Measurements from ENCODE around the gene CSNK1D.

CSNK1D gene

DNA sequence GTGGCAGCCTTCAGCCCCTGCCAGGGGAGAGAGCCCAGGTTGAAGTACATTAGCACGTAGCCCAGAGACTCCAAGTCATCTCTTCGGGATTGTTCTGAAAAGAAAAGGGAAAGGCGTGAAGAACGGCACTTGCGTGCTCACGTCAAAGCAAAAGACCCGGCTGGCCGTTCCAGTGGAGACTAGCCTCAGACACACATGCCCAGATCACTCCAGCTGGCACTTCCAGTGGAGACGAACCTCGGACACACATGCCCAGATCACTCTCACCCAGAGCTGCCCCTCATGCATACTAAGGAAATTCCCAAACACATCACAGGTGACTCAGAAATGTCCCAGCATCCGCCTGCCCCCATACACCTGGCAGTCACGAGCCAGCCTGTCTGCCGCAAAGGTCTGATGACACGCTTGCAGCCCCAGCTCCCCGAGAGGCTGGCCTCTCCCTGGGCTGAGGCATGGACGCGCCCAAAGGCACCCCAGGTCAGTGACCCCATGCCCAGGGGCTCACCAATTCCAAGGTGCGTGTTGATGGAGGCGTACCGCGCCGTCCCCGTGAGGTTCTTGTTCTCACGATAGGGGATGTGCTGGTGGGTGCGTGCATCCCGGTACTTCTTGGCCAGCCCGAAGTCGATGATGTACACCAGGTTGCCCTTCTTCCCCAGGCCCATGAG, 20.9 kb downstream of the CSNK1D start:
- DNase-seq (ENCODE audit: low read depth in 2 of 2), result no peak

DNA sequence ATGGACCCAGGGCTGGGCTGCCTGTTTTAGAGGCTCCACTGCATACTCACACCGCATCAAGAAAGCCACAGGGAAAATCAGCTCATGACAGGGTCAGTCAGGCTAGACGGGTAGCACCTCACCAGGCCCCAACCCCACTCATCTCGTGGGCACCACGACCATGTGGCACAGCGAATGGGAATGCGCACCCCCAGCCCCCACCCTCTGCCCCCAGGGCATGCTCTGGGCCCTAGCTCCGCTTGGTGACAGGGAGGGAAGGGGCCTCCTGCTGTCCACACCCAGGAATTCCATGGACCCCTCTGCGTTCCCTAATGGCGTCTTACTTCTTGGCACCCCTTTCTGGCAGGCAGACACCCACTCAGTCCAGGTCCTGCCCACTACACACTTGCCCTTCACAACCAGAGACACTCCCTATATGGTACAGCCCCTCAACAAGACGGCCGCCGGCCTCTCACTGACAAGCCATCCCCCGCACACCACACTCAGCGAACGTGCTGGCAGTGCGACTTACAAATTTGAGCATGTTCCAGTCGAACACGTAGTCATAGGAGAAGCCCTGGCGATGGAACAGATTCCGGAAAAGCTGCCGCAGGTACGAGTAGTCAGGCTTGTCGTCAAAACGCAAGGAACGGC, 22.5 kb downstream of the CSNK1D start:
- DNase-seq (ENCODE audit: low read depth in 2 of 2), result no peak

DNA sequence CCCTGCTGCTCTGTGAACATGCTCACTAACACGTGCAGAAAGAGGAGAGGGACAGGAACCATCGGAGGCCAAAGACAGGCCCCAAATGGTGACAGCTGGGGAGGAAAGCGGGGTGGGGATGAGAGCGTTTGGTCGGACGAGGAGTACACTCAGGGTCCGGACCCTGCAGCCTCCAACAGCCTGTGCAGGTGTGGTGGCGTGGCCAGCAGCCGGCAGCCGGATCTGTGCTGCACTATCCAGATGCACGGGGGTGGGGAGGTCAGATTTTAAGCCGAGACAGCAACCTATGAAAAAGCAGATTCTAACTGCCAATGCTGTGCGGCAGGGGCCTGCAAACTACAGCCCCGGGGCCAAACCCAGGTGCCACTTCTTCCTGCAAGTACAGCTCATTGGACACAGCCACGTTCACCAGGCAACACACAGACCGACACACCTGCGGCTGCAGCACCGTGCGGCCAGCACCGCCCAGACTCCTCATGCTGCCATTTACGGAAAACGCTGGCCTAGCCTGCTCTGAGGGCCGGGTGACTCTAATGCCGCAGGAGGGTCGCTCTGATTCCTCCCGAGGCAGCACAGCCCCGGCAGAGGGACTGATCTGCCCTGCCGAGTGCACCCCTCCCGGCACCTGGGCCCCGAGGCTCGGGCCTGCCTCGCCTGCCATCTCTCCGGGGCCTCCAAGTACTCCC, 23.5 kb downstream of the CSNK1D start:
- no peak for DNase-seq (ENCODE audit: low read depth in 2 of 2)

DNA sequence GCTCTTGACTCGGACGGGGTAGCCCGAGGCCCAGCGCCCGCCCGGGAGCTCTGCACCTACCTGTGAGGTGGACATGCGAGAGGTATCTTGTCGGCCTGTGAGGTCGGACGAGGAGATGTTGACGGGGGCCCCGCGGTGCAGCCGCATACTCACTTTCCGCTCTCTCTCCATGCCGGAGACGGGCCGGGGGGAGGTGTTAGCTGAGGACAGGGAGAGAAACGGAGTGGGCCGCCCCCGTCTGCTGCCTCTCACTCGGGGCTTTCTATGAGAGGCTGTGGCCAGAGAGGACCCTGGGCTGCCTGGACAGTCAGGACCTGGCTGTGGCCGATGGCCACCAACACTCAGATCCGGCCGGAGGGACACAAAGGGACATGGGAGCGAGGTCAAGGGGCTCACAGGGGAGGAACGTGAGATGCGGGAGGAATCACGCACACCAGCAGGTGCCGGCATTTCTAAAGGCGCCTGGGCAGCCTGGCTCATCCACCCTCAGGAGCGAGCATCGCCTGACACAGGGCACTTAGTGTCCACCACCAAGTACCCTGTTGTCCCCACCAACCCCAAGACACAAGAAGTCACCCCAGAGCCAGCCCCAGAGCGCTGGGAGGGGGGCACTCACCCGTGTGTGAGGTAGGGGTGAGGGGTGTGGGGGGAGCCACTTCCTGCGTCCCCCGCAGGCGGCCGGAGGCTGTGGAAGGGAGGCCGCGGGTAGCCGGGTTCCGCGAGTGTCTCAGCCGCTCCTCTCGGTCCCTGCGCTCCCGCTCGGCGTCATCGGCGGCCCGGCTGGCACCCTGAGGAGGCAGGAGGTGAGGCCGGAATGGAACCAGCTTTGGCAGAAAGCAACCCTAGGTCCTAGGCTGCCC, 24.5 kb downstream of the CSNK1D start:
- no peak for DNase-seq (ENCODE audit: low read depth in 2 of 2)

DNA sequence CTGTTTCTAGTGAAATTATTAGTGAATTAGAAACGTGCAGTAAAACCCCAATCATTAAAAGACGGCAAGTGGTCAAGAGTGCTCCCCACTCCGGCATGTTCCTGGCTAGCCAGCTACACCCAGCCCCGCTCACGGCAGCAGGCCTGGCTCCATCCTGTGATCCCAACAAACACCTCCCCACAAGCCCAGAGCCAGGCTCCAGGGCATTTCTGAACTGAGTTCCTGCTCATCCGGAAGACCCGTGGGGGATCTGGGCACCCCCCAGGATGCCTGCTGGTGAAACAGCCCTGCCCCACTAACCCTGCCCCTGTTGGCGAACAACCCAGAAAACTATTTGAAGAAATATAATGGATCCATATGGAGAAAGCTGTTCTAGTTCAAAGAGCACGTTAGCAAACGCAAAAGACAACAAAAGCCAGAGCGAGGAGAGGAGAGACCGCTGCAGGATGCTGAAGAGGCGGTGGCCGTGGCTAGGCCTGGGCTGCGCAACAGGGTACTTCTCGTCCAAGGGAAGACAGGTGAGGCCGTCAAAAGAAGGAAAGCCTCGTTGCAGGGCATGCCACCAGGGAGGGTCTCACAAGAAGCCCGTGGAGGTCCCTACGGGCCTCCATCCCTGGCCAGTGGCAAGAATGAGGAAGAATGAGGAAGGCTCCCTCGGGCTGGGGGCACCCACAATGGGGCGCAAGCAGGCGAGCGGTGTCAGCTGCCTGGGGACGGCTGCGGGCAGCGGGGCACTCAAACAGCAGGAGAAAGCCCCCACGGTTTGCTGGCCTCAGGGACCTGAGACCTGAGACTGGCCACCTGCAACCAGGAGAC, 25.4 kb downstream of the CSNK1D start:
- no peak for DNase-seq (ENCODE audit: low read depth in 2 of 2)

DNA sequence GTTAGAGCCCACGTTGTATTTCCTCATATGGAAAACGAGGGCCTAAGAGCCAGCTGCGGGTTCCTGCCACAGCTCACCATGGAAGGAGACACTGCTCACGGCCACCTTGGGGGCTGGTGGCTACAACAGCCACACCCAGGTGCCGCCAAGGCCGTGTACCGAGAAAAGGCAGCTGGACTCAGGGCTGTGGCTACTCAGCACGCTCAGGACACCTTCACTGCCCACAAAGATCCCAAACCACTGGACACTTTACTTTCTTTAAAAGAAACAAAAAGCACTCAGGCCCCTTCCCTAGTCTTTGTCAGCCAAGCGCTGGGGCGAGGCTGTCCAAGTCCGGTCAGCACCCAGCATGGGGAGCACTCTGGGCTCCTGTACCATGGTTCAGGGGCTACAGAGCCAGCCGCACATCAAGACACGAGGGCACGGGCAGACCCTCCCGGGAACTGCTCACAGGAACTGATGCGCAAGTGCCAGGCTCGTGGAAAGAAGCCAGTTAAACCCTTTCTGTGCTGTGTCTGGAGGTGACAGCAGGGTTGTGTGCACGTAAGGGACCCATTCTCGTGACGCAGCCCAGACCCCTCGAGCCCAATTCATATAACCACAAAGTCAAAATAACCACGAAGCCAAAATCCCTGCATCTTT, 26.2 kb downstream of the CSNK1D start:
- DNase-seq (ENCODE audit: low read depth in 2 of 2), result no peak

DNA sequence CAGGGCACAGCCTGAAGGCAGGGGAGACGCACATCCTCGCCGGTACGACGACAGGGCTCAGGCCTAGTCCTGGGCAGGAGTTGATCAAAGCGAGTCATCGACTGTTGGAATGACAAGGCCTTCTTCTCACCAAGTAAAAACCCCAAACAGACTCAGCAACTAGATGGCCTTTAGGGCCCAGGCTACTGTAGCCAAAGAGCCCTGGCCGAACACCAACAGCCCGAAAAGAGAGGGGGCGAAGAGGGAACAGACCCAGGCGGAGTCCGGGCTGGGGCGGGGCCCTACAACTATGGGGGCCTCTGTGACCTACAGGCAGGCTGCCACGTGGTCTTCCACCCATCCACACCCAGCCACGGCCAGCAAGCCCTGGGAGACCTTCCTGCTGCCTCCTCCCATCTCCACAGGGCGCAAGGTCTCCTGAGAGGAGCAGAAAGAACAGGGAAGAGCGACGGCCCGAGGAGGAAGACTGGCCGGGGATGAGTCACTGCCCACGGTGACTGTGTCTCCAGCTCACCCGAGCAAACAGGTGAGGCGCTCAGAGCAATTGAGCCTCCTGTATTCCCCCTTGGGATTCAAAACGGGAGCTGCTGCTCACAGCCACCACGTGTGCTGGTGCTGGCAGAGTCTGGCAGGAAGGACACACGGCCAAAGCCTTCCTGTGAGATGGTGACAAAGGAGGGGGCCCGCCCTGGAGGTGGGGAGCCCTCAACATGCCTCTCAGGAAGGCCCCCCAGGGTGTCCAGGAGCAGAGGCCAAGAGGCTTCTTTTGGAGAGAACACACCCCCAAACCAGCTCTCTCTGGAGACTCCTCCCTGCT, 26.9 kb downstream of the CSNK1D start:
- DNase-seq (ENCODE audit: low read depth in 2 of 2), result no peak

DNA sequence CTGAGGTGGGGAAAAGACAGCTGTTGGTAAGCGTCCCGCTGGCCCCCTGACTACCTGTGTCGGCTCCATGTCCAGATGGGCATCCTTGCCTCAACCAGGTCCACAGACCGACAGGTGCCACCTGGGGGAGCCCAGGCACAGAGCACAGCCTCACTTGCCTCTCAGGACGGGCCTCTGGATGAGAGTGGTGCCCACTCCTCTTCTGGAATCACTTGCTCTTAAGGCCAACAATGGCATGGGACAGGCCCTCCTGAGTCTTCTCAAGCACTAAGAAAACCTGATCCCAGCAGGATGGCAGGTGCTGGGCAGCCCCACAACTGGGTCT, 27.5 kb downstream of the CSNK1D start:
- no peak for DNase-seq (ENCODE audit: low read depth in 2 of 2)

DNA sequence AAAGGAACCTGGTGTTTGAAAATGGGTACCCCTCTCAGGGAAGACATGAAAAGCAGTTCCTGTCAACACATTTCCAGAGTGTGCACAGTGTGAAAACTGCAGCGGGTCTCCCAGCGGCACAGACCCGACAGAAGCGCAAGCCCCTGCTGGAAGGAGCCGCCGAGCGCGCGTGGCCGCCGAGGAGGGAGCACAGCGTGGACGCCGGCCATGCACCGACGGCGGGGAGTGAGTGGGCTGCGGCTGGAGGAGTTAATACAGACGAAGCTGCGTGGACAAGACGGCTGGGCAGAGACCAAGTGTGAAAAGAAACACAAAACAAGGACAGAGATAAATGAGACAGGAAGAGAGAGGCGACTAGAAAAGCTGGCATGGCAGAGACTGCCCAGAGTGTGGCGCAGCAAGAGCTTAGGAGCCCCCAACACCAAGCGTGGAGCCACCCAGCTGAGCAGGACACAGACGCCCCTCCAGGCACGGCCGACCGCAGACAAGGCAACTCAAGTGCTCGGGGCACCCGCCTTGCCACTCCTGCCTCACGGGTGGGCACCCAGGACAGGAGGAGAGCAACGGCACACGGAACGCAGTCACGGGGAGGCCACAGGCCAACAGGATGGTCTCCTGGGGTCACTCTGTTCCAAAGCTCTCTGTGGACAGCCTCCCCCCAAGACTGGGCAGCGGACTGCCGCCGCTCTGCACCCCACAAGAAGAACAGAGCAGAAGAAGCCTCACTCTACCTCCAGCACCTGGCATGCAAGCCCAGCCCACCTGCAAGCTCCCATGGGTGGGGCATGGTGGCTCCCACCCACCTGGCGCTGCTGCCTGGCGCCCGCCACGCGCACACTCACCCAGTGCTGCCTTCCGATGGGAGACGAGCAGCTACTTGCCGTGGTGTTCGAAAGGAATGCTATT, 28.1 kb downstream of the CSNK1D start:
- DNase-seq (ENCODE audit: low read depth in 2 of 2), result no peak

DNA sequence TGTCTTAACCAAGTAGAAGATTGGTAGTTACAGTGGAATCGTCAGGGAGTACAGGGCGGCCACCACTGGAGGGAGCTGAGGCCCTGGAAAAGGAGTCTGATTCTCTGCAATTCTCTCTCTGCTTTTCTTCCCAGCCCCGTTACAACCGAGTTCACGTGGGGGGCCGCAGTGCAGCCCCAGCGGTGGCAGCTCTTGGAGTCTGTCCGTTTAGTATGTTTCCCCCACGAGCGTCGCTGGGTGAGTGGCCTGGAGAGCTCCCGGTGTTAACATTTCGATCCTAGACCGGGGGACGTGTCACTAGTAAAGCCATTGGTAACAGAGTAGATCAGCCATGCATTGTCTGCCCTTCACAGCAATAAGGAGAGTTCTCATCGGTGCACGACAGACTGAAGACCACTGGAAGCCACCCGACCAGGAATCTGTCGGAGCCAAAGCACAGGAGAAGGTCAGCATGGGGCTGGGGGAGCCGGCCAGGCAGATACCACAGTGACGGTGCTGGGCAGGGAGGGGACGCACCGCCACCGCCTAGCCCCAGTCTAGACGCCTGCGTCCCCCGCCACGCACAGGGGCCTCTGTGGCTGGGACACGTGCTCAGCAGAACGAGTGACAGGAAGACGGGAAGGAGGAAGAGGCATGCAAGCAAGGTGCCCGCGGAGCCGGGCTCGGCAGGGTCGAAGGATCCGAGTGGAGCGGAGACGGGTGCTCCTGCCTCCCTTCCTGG, 28.9 kb downstream of the CSNK1D start:
- DNase-seq (ENCODE audit: low read depth in 2 of 2), result no peak

DNA sequence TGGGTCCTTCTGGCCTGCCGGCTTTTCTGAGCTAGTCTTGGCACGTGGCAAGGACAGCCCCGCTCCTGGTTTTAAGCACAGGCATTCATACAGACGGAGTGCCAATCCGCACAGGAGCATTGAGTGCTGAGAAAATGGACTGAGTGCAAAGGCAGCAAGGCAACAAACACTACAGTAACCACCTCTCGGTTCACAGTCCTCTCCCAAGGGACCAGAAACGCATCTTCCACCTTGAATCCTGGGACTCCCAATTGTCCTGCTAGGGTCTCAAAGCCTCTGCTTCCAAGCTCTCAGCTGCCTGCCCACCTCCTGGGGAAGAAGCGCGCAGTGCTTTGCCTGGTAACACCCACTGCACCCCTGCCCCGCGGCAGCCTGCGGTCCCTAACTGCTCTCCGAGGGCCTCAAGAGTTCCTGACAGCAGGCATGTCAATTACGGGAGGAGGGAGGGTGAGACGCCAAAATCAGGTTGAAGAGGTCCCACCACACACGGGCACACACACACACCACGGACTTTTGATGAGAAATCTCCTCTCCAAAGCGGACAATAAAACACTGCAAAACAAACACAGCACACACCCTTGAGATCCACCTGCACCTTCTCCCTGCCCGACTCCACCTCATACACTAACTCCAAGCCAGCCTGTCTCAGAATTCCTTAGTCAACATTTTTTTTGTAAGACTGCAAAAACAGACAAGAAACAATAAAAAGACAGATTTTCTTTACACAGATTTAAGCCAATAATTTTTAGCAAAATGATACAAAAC, 29.7 kb downstream of the CSNK1D start:
- no peak for DNase-seq (ENCODE audit: low read depth in 2 of 2)

DNA sequence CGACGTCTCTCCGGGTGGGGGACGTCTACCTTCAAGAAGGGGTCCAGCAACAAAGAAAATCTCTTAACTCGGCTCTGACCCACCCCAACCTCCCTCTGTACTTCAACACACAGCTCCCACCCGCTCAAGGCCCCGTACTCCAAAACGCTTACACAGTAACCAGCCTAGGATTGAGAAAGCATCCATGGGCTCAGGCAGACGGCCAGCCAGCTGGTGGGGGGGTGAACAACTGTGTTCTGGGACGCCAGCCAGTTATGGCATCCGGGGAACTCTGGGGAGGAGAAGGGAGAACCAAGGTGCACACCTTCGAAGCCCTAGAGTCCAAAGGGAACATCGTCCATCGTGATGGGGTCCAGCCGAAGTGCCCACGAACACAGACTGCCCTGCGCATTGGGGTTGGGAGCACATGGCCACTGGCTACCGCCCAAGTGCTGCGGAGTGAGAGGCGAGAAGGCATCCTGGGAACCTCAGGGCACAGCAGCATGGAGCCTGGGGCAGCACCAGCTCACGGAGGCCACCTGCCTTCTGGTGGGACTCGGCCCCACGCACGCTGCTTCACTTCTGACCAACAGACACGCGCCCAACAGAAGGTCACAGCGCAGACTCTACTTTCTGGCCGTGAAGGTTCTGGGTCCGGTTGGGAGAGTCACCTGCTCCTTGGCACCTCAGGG, 30.4 kb downstream of the CSNK1D start:
- no peak for DNase-seq (ENCODE audit: low read depth in 2 of 2)

DNA sequence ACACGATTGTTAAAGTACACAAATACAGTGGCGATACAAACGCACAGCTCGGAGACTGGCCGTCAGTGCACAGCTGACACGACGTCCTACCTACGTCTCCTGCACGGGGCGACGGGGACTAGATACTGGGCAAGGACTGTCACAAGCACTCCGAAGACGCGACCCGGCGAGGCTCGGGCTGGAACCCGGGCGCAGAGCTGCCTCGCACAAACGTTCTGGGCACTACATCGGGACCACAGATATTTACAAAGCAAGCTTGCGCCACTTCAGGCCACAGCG, 30.9 kb downstream of the CSNK1D start:
- DNase-seq (ENCODE audit: low read depth in 2 of 2), result no peak

DNA sequence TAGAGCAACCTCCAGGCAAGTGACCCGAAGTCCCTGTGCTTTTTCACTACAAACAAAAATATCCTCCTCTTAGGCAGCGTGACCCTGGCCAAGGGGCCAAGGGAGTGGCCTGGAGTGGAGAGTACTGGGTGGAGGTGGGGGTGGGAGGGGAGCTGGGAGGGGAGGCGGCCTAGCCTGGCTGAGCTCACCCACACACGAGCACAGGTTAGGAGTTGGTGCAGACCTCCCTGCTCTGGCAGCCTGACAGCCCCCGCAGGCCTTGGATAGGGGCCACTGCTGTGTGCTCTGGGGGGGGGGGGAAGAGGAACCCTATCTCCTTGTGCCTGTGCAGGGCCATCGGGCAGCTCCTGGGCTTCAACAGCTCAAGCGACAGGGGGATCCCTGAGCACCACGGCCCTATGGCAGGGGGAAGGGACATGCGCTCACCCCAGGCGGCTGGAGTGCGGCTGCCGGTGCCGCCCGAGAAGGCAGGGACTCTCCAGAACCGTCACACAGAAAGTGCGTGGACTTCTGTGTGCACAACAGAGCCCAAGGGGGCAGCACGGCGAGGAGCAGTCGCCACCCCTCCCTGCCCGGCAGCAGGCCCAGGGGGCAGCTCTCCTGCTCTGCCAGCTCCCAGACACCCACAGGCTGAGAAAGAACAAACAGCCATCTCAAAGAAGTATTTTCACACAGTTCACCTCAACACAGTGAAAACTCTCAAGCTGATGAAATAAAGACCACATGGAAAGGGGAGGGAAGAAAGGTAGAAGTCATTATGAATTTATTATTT, 31.4 kb downstream of the CSNK1D start:
- no peak for DNase-seq (ENCODE audit: low read depth in 2 of 2)

DNA sequence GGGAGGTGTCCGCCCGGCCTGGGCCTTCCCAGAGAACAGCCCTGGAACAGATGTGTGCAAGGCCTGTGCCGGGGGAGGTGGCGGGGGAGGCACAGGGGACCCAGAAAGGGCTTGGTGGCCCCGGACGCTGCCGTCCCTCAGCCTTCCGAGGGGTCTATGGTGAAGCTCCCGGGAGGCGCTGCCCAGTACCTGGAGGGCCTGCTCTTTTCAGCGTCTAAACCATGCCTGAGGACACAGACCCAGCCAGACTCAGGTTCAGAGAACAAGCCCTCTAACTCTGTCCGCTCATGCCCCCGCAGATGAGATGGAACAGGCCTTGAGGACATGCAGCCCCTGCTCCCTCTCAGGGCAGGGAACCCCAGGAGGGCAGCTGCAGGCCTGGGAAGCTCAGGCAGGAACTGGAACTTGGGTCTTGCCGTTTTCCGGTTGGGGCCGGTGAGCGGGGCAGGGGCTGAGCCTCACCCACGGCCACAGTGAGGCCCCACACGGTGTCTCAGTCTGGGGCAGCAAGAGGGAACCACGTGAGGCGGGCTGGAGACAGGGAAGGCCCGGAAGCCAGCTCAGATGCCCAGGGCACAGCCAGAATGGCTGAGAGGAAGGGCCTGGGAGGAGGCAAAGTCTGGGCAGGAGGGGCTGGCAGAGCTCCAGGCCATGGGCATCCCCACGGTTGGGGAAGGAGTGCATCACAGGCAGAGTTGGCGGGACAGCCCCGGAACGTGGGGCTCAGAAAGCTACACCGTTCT, 32.1 kb downstream of the CSNK1D start:
- DNase-seq (ENCODE audit: low read depth in 2 of 2), result no peak

All from stimulated activated CD8-positive, alpha-beta memory T cell treated with anti-CD3 and anti-CD28 coated beads, Interleukin-7, amount 100 ng/mL, for 4 hours (primary cell).